OCI-LY1 (cell line): ENCODE results near the gene PTPN14.
A peak's percentile ranks its signal among the peaks of the same experiment; 100 is the strongest.

Experiments used
- H2AFZ ChIP-seq: fragments of 200-600 bp; sonication (generic), shearing (Covaris generic); 2 replicates; pipeline ENCODE4 v1.6.0; 2014; ENCODE audit warnings: antibody characterized with exemption, mild to moderate bottlenecking, low read length
- H3F3A ChIP-seq: fragments of 200-600 bp; sonication (generic), shearing (Covaris generic); 2 replicates; pipeline ENCODE4 v1.6.0; 2014; ENCODE audit warnings: mild to moderate bottlenecking, antibody characterized with exemption, low read length, moderate library complexity; ENCODE audit not compliant: insufficient read depth
- H3K27ac ChIP-seq: fragments of 200-600 bp; sonication (generic); 2 replicates; pipeline ENCODE4 v1.5.1; 2014; ENCODE audit warnings: low read length, mixed run types, mild to moderate bottlenecking, low read depth; ENCODE audit not compliant: poor library complexity, severe bottlenecking
- H3K27me3 ChIP-seq: fragments of 200-600 bp; sonication (generic); 2 replicates; pipeline ENCODE4 v1.6.0; 2014; ENCODE audit warnings: antibody characterized with exemption, mild to moderate bottlenecking, low read length, moderate library complexity; ENCODE audit not compliant: insufficient read depth
- H3K36me3 ChIP-seq: fragments of 200-600 bp; sonication (generic); 2 replicates; pipeline ENCODE4 v1.6.1; 2014; ENCODE audit warnings: mild to moderate bottlenecking, antibody characterized with exemption, low read length, moderate library complexity, mixed read lengths; ENCODE audit not compliant: insufficient read depth
- H3K4me1 ChIP-seq: fragments of 200-600 bp; sonication (generic); 2 replicates; pipeline ENCODE4 v1.5.1; 2014; ENCODE audit warnings: mild to moderate bottlenecking, low read length, moderate library complexity; ENCODE audit not compliant: insufficient read depth, severe bottlenecking
- H3K4me2 ChIP-seq: fragments of 200-600 bp; sonication (generic), shearing (Covaris generic); 2 replicates; pipeline ENCODE4 v1.6.1; 2014; ENCODE audit warnings: low read length
- H3K4me3 ChIP-seq: fragments of 200-600 bp; sonication (generic); 2 replicates; pipeline ENCODE4 v1.5.1; 2014; ENCODE audit warnings: low read length, low read depth, mild to moderate bottlenecking, mixed read lengths; ENCODE audit not compliant: poor library complexity, severe bottlenecking
- H3K79me2 ChIP-seq: fragments of 200-600 bp; shearing (Covaris generic); 2 replicates; pipeline ENCODE4 v1.6.1; 2016; ENCODE audit warnings: mixed run types, low read length, mixed read lengths; ENCODE audit not compliant: insufficient read depth
- H3K9ac ChIP-seq: fragments of 200-600 bp; sonication (generic), shearing (Covaris generic); 2 replicates; pipeline ENCODE4 v1.6.1; 2014; ENCODE audit warnings: mild to moderate bottlenecking, low read length, mixed read lengths
- H3K9me2 ChIP-seq: fragments of 200-600 bp; sonication (generic), shearing (Covaris generic); 2 replicates; pipeline ENCODE4 v1.6.1; 2014; ENCODE audit warnings: low read depth, mild to moderate bottlenecking, low read length, mixed read lengths
- H3K9me3 ChIP-seq: fragments of 200-600 bp; shearing (Covaris generic); 2 replicates; pipeline ENCODE4 v1.6.1; 2014; ENCODE audit warnings: low read length, mixed read lengths
- H4K20me1 ChIP-seq: fragments of 200-600 bp; sonication (generic), shearing (Covaris generic); 2 replicates; pipeline ENCODE4 v1.6.0; 2016; ENCODE audit warnings: mild to moderate bottlenecking, low read length; ENCODE audit not compliant: insufficient read depth
- EZH2 ChIP-seq: fragments of 200-600 bp; sonication (generic), shearing (Covaris generic); IDR thresholded peaks from 2 replicates; pipeline ENCODE4 v1.8.0; 2017; ENCODE audit warnings: borderline replicate concordance, mixed run types, mild to moderate bottlenecking, antibody characterized with exemption, low read length, moderate library complexity, mixed read lengths
- TF ChIP-seq, protein P1 (sequence below): fragments of 200-600 bp; sonication (generic), shearing (Covaris generic); IDR thresholded peaks from 2 replicates; pipeline ENCODE4 v1.5.1; 2017; ENCODE audit warnings: mild to moderate bottlenecking, antibody characterized with exemption, low read length, moderate library complexity, mixed read lengths

Gene PTPN14

DNA sequence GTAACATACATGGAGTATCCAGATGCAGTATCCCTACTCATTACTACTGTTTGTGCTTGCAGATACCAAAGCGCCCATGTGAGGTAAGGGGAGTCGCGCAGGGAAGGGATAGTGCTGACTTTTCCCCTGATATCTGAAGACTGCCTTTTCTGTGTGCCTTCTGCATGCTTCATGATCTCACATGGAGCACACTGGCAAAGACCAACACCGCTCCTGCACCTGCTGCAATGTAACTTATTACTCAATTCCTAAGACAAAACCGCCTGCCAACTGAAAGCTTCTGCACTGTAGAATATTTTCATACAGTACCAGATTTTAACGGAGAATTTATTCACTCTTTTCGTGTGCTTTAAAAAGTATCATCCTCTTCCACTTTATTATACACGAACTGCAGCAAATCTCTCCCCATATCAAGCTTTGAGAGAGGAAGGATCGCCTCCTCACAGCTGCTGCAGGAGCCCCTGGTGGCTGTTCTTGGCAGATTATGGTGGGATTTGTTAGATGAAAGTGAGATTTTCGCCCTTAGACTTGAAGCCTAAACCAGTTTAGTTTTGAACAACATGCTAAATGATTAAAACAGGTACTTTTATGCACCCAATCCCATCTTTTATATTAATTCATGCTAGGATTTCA, 99.1 kb downstream of the PTPN14 start:
- Histone ChIP-seq H3K27ac (no peak overlapping the region), H3K79me2 (no peaks in the 10 kb centered on the region), H3K36me3 (no peaks in the 10 kb centered on the region), H3K27me3 (no peaks in the 10 kb centered on the region), H4K20me1 (no peaks in the 10 kb centered on the region), H3K9me2 (no peaks in the 10 kb centered on the region), H2AFZ (no peak overlapping the region), H3K9me3 (no peaks in the 10 kb centered on the region), H3K4me2 (no peak overlapping the region), H3F3A (no peaks in the 10 kb centered on the region), H3K9ac (no peak overlapping the region), H3K4me1 (peaks cover 11% of the 10 kb centered on the region), H3K4me3 (no peak overlapping the region)
- TF ChIP-seq EZH2: no peak
- TF ChIP-seq, protein P1, sequence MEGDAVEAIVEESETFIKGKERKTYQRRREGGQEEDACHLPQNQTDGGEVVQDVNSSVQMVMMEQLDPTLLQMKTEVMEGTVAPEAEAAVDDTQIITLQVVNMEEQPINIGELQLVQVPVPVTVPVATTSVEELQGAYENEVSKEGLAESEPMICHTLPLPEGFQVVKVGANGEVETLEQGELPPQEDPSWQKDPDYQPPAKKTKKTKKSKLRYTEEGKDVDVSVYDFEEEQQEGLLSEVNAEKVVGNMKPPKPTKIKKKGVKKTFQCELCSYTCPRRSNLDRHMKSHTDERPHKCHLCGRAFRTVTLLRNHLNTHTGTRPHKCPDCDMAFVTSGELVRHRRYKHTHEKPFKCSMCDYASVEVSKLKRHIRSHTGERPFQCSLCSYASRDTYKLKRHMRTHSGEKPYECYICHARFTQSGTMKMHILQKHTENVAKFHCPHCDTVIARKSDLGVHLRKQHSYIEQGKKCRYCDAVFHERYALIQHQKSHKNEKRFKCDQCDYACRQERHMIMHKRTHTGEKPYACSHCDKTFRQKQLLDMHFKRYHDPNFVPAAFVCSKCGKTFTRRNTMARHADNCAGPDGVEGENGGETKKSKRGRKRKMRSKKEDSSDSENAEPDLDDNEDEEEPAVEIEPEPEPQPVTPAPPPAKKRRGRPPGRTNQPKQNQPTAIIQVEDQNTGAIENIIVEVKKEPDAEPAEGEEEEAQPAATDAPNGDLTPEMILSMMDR: peak; percentile 52; the same call in 1 of the 2 replicates

DNA sequence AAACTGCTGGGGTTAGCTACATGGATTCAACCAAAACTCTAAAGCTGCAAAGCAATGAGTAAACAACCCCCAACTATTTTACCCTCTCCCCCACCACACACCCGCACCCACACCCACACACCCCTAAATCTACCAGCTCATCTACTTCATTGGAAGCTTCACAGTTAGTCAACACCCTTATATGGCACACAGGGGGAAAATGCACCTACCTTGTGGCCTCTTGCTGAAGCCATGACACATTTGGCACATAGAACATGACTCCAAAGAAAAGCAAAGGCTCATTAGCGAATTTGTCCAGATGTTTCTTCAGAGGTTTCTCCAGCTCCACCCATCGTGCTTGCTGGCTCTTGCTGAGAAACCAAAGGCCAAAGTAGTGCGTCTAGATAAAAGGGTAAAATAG, 99.8 kb downstream of the PTPN14 start:
- H2AFZ ChIP-seq: no peak overlapping the region
- no peak overlapping the region for H3K27ac ChIP-seq
- no peak overlapping the region for H3K4me3 ChIP-seq
- peaks cover 18% of the 10 kb centered on the region for H3K4me1 ChIP-seq
- H3F3A ChIP-seq: no peaks in the 10 kb centered on the region
- no peaks in the 10 kb centered on the region for H3K79me2 ChIP-seq
- no peaks in the 10 kb centered on the region for H3K36me3 ChIP-seq
- no peaks in the 10 kb centered on the region for H3K27me3 ChIP-seq
- no peaks in the 10 kb centered on the region for H3K9me3 ChIP-seq
- H3K9ac ChIP-seq: no peak overlapping the region
- no peaks in the 10 kb centered on the region for H3K9me2 ChIP-seq
- H4K20me1 ChIP-seq: no peaks in the 10 kb centered on the region
- TF ChIP-seq EZH2: no peak
- TF ChIP-seq, protein P1: no peak
- no peak overlapping the region for H3K4me2 ChIP-seq

DNA sequence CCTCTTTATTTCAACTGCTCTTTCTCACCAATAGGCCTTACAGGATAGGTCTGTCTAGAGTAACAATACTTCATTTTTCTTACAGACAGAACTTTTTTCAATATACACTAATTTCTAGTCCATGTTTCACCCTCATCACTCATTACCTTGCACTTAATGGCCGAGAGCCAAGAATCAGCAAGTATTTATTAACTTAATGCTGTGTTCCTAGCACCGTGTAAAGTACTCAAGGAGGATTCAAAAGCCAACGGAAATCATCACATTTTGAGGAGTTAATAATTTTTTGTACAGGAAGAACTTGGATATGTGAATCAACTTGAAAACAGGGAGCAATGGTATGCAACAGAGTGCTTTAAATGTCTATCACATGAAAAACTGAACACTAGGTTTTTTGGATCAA, 102.0 kb downstream of the PTPN14 start:
- TF ChIP-seq, protein P1: no peak
- no peak for TF ChIP-seq EZH2
- Histone ChIP-seq H3K4me1 (peaks cover 40% of the 10 kb centered on the region), H3K9ac (no peak overlapping the region), H3K27ac (no peak overlapping the region), H3K9me3 (no peaks in the 10 kb centered on the region), H3K27me3 (no peaks in the 10 kb centered on the region), H2AFZ (no peak overlapping the region), H3K36me3 (no peaks in the 10 kb centered on the region), H3K4me3 (no peak overlapping the region), H3K9me2 (no peaks in the 10 kb centered on the region), H3K4me2 (no peak overlapping the region), H4K20me1 (no peaks in the 10 kb centered on the region), H3K79me2 (no peaks in the 10 kb centered on the region), H3F3A (no peaks in the 10 kb centered on the region)
